ENCODE results near the gene OGFOD2.

The OGFOD2 gene

GRCh38 chr12:122966743-122967550, 8.1 kb upstream of the OGFOD2 start:
- peak overlapping the region; percentile 60 to 66 (median 65) for H3K4me3 Mint-ChIP-seq
- TF ChIP-seq CTCF (IDR thresholded peaks at IDR 0.05; ENCODE audit: unreplicated experiment in 3 of 3), result no peak
- H3K9me3 Mint-ChIP-seq, result no peaks in the 10 kb centered on the region
- peaks cover 38% of the 10 kb centered on the region for H3K4me1 Mint-ChIP-seq
- H3K36me3 Mint-ChIP-seq (ENCODE audit: low read depth), result no peaks in the 10 kb centered on the region
- no peaks in the 10 kb centered on the region for H3K27me3 Mint-ChIP-seq (ENCODE audit: low read depth)
- no peak overlapping the region for H3K27ac Mint-ChIP-seq

DNA sequence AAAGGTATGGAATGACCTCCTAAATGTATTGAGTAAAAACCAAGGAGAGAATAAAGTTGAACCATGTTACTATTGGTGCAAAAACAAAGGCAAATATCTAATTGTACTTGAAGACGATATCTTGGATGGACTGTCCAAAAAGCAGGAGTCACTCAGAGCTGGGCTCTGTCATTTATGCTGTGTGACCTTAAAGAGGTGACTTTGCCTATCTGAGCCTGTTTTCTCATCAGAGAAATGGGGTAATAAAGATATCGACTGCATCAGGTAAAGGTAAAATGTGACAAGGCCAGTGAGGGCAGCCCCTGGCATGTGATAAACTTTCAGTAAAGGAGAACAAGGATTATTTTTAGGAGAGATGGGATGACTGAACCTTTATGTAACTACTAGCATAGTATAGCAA, 6.9 kb upstream of the OGFOD2 start:
- no peak overlapping the region for H3K27ac Mint-ChIP-seq
- H3K9me3 Mint-ChIP-seq, result no peaks in the 10 kb centered on the region
- peaks cover 30% of the 10 kb centered on the region for H3K4me1 Mint-ChIP-seq
- H3K27me3 Mint-ChIP-seq (ENCODE audit: low read depth), result no peaks in the 10 kb centered on the region
- no peak for TF ChIP-seq CTCF (IDR thresholded peaks at IDR 0.05; ENCODE audit: unreplicated experiment in 3 of 3)
- H3K4me3 Mint-ChIP-seq, result peak overlapping the region in 1 of 3 experiments; percentile 43
- no peaks in the 10 kb centered on the region for H3K36me3 Mint-ChIP-seq (ENCODE audit: low read depth)

DNA sequence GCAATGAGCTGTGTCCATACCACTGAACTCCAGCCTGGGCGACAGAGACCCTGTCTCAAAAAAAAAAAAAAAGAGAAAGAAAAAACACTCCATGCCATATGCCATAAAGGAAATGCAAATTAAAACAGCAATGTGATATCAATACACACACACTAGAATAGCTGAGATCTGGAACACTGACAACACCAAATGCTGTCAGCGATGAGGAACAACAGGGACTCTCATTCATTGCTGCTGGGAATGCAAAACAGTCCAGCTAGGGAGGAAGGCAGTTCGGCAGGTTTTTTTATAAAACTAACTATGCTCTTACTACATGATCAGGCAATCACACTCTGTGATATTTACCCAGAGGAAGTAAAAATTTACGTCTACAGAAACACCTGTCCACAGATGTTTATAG, 5.4 kb upstream of the OGFOD2 start:
- Mint-ChIP-seq H3K4me3 (peak overlapping the region in 2 of 3 experiments; percentile 47 to 61), H3K36me3 (ENCODE audit: low read depth) (no peaks in the 10 kb centered on the region), H3K4me1 (peaks cover 23% of the 10 kb centered on the region), H3K27ac (peak overlapping the region in 1 of 3 experiments; percentile 69), H3K9me3 (no peaks in the 10 kb centered on the region), H3K27me3 (ENCODE audit: low read depth) (no peaks in the 10 kb centered on the region)
- no peak for TF ChIP-seq CTCF (IDR thresholded peaks at IDR 0.05; ENCODE audit: unreplicated experiment in 3 of 3)

DNA sequence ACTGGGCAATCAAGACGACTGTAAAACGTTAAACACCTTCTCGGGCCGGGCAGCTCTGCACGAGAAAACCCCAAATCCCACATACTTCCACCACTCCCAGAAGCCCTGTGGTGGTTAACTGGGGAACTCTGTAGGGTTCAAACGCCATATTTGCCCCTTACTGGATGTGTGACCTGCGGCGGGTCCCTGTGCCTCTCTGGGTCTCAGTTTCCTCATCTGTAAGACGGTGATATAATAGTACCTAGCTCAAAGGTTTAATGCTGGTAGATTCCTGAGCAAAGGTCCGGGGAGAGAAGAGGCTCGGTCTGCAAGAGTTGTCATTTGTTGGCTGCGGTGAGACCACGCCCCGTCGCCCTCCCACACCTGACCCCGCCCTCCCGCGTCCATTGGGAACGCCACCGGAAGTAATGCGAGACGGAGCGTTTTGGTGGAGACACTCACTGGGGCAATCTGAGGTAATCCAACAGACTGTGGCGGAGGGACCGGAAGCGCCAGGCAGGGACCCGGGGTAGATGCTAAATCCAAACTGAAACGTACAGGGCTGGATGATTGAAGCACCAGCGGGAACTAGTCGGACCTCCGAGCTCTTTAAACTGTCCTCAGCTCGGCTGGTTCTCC, 661 bp upstream of the OGFOD2 start:
- Mint-ChIP-seq H3K9me3 (no peaks in the 10 kb centered on the region), H3K4me1 (peaks cover 26% of the 10 kb centered on the region), H3K27me3 (ENCODE audit: low read depth) (no peaks in the 10 kb centered on the region), H3K4me3 (peak overlapping the region; percentile 97 to 99 (median 99)), H3K27ac (peak overlapping the region; percentile 98 to 99 (median 99)), H3K36me3 (ENCODE audit: low read depth) (no peaks in the 10 kb centered on the region)
- no peak for TF ChIP-seq CTCF (IDR thresholded peaks at IDR 0.05; ENCODE audit: unreplicated experiment in 3 of 3)

GRCh38 chr12:122975790-122976647, 975 bp downstream of the OGFOD2 start:
- peak overlapping the region; percentile 97 to 99 (median 99) for H3K4me3 Mint-ChIP-seq
- H3K36me3 Mint-ChIP-seq (ENCODE audit: low read depth), result no peaks in the 10 kb centered on the region
- TF ChIP-seq CTCF (IDR thresholded peaks at IDR 0.05; ENCODE audit: unreplicated experiment in 3 of 3), result no peak

More at GRCh38 chr12:122975790-122976647, 975 bp downstream of the OGFOD2 start:
- Mint-ChIP-seq H3K4me1 (peaks cover 25% of the 10 kb centered on the region), H3K27ac (peak overlapping the region; percentile 98 to 99 (median 99)), H3K27me3 (ENCODE audit: low read depth) (no peaks in the 10 kb centered on the region), H3K9me3 (no peaks in the 10 kb centered on the region)

Data from nephron (organoid).